Measurements from ENCODE around the gene PPFIBP2.

The PPFIBP2 gene

DNA sequence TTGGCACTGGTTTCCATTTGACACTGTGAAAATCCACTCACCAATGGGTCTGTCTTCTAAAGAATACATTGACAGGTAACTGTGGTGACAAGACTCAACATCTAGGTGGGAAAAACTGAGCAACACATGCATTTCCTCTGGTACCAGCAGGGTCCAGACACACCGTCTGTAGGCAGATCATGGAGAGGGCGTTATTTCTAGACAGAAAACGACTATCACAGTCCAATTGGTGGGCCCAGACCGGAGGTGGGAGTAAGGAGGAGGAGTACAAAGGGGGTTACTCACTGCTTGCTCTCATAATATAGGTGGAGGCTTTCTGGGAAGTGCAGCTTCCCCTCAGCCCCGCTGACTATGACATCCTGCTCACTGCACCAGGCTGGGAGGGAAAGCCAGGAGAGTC, 182.6 kb downstream of the PPFIBP2 start:
- no peaks in the 10 kb centered on the region for H3K36me3 ChIP-seq (ENCODE audit: insufficient read depth, low read length)
- H3K4me3 ChIP-seq (ENCODE audit: low read depth, low read length), result no peak overlapping the region
- peaks cover 50% of the 10 kb centered on the region for H3K27me3 ChIP-seq (ENCODE audit: insufficient read depth, low read length)
- H2AFZ ChIP-seq (ENCODE audit: low read length, unreplicated experiment), result no peak overlapping the region
- H3K4me1 ChIP-seq (ENCODE audit: control insufficient read depth, insufficient read depth, low read length, unreplicated experiment), result no peaks in the 10 kb centered on the region
- no peaks in the 10 kb centered on the region for H3K79me2 ChIP-seq (ENCODE audit: control insufficient read depth, insufficient read depth, low read length, unreplicated experiment)
- no peak overlapping the region for H3K27ac ChIP-seq (ENCODE audit: low read depth, low read length)

Measured in ACC112 (cell line).